ENCODE measurements around the gene MRPL41.
"Not testable (repeated sequence)": the region's sequence is repeated elsewhere in the genome, so short reads cannot be mapped to it uniquely, and the experiment has no call there.

The MRPL41 gene

DNA sequence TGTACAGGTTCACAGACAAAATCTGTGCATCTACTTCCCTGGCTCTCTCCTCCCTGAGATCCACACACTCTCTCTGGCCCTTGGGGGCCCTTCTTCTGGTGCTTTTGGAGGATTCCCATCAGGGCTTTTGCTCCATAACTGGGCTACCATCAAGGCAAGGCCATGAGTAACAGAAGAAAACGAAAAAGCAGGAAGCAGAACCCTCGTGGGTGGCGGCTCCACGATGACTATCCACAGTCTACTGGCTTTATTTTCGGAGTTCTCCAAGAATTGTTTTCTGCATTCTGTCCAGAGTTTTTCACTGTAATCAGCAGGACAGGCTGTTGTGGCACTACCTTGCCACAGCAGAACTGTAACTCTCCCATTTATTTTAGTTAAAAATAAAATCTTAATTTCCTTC is 21.3 kb upstream of the MRPL41 start:
- no peak overlapping the region for H3K27ac ChIP-seq
- DNase-seq (ENCODE audit: low spot score) = no peak
- no peak overlapping the region for H3K4me3 ChIP-seq
- TF ChIP-seq, protein P1, sequence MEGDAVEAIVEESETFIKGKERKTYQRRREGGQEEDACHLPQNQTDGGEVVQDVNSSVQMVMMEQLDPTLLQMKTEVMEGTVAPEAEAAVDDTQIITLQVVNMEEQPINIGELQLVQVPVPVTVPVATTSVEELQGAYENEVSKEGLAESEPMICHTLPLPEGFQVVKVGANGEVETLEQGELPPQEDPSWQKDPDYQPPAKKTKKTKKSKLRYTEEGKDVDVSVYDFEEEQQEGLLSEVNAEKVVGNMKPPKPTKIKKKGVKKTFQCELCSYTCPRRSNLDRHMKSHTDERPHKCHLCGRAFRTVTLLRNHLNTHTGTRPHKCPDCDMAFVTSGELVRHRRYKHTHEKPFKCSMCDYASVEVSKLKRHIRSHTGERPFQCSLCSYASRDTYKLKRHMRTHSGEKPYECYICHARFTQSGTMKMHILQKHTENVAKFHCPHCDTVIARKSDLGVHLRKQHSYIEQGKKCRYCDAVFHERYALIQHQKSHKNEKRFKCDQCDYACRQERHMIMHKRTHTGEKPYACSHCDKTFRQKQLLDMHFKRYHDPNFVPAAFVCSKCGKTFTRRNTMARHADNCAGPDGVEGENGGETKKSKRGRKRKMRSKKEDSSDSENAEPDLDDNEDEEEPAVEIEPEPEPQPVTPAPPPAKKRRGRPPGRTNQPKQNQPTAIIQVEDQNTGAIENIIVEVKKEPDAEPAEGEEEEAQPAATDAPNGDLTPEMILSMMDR (IDR thresholded peaks at IDR 0.05) = no peak

GRCh38 chr9:137531099-137531765 is 20.4 kb upstream of the MRPL41 start:
- TF ChIP-seq, protein P1 (IDR thresholded peaks at IDR 0.05) = no peak
- H3K27ac ChIP-seq = no peak overlapping the region
- DNase-seq (ENCODE audit: low spot score) = no peak
- H3K4me3 ChIP-seq = no peak overlapping the region

DNA sequence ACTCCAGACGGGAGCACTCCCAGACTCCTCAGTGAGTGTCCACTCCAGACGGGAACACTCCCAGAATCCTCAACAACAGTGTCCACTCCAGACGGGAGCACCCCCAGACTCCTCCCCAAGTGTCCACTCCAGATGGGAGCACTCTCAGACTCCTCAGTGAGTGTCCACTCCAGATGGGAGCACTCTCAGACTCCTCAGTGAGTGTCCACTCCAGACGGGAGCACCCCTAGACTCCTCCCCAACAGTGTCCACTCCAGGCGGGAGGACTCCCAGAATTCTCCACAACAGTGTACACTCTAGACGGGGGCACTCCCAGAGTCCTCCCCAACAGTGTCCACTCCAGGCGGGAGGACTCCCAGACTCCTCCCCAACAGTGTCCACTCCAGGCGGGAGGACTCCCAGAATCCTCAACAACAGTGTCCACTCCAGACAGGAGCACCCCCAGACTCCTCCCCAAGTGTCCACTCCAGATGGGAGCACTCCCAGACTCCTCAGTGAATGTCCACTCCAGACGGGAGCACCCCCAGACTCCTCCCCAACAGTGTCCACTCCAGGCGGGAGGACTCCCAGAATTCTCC is 18.7 kb upstream of the MRPL41 start:
- H3K4me3 ChIP-seq; H3K27ac ChIP-seq; DNase-seq (ENCODE audit: low spot score): not testable (repeated sequence)

DNA sequence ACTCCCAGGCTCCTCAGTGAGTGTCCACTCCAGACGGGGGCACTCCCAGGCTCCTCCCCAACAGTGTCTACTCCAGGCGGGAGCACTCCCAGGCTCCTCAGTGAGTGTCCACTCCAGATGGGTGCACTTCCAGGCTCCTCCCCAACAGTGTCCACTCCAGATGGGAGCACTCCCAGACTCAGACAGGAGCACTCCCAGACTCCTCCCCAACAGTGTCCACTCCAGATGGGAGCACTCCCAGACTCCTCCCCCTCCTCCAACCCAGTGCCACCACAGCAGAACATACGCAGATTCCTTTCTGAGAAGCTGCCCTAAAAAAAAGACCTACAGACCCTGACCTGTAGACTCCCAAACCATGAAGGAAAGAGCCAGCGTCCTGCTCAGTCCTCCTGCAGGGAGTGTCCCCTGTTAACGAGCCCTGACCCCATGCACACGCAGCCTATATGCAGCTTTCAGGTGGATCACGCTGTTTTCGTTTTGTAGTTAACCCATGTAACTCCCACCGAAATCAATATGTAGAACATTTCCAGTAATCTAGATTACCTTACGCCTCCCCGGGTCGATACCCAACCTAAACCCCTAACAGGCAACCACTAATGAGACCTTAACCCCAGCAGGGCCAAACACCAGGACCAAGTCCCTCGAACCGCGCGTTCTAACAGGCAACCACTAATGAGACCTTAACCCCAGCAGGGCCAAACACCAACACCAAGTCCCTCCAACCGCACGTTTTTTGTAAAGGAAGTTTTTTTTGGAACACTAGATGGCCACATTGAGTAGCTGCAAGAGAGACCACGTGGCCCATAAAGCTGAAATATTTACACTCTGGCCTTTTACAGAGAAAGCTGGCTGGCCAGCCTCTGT is 17.2 kb upstream of the MRPL41 start:
- DNase-seq (ENCODE audit: low spot score) = no peak
- Histone ChIP-seq H3K4me3 (no peak overlapping the region), H3K27ac (no peak overlapping the region)
- TF ChIP-seq, protein P1 (IDR thresholded peaks at IDR 0.05) = peak; percentile 39

GRCh38 chr9:137535120-137535428 is 16.6 kb upstream of the MRPL41 start:
- TF ChIP-seq, protein P1 (IDR thresholded peaks at IDR 0.05) = no peak
- H3K27ac ChIP-seq = no peak overlapping the region
- no peak for DNase-seq (ENCODE audit: low spot score)
- H3K4me3 ChIP-seq = no peak overlapping the region

DNA sequence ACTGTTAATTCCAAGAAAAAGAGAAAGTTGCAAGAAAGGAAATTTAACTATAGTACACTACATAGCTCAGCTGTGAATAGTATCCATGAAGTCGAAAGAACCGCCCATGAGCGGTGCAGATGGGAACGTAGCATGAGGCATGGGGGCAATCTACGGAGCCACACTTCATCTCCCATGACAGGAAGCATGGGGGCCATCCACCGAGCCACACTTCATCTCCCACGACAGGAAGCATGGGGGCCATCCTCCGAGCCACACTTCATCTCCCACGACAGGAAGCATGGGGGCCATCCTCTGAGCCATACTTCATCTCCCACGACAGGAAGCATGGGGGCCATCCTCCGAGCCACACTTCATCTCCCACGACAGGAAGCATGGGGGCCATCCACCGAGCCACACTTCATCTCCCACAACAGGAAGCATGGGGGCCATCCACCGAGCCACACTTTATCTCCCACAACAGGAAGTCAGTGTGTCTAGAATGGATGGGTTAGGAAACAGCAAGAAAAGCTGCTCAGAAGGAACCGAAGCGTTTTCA is 15.0 kb upstream of the MRPL41 start:
- not testable (repeated sequence) for H3K27ac ChIP-seq; H3K4me3 ChIP-seq; DNase-seq (ENCODE audit: low spot score)

GRCh38 chr9:137538058-137538457 is 13.6 kb upstream of the MRPL41 start:
- no peak for DNase-seq (ENCODE audit: low spot score)
- Histone ChIP-seq H3K27ac (no peak overlapping the region), H3K4me3 (no peak overlapping the region)
- TF ChIP-seq, protein P1 (IDR thresholded peaks at IDR 0.05) = no peak

- no peak for DNase-seq (ENCODE audit: low spot score)
- Histone ChIP-seq H3K27ac (no peak overlapping the region), H3K4me3 (no peak overlapping the region)
- TF ChIP-seq, protein P1 (IDR thresholded peaks at IDR 0.05) = no peak
These were observed 11.1 kb upstream of the MRPL41 start for GRCh38 chr9:137540536-137540935.
